Thyroid gland (tissue), 4 donors: ENCODE results near the gene DROSHA. TPM values are rescaled to one million over a fixed set of nuclear protein-coding genes. Genes with fewer than 3 reads are reported as not detected.
"Not testable (repeated sequence)": the region's sequence is repeated elsewhere in the genome, so short reads cannot be mapped to it uniquely, and the experiment has no call there.

ENCODE experiments used
- DNase-seq, 2 donors: peaks; one replicate each; pipeline ENCODE4 v3.0.0-alpha.2; 2019
- H3K27ac ChIP-seq, 3 donors: fragments of 200-600 bp; sonication (generic); 1 replicate in 2 of 3; 2 replicates in 1 of 3; pipeline ENCODE4 v1.5.1; 2016 to 2019; ENCODE audit warnings: mild to moderate bottlenecking in 1 of 3, moderate library complexity in 1 of 3
- H3K27me3 ChIP-seq: fragments of 200-600 bp; sonication (generic); one replicate; pipeline ENCODE4 v1.5.1; 2019
- H3K36me3 ChIP-seq, 2 donors: fragments of 200-600 bp; sonication (generic); one replicate each; pipeline ENCODE4 v1.5.1; 2016 to 2019
- H3K4me1 ChIP-seq, 2 donors: fragments of 200-600 bp; sonication (generic); one replicate each; pipeline ENCODE4 v1.5.1; 2017 to 2019
- H3K4me3 ChIP-seq, 3 donors: fragments of 200-600 bp; sonication (generic); replicated peaks in 1 of 3; 1 replicate in 2 of 3; 2 replicates in 1 of 3; pipeline ENCODE4 v1.5.1; 2016; ENCODE audit warnings: mild to moderate bottlenecking in 1 of 3
- H3K9me3 ChIP-seq: fragments of 200-600 bp; sonication (generic); one replicate; pipeline ENCODE4 v1.5.1; 2017
- CTCF ChIP-seq, 6 experiments: fragments of 200-600 bp in 3 of 6; fragments of 450-650 bp in 3 of 6; sonication (generic) in 3 of 6; IDR thresholded peaks; one replicate each; pipeline ENCODE4 v1.5.1; 2016 to 2019; ENCODE audit warnings: antibody characterized with exemption in 6 of 6, mild to moderate bottlenecking in 2 of 6, inconsistent platforms in 1 of 6, moderate library complexity in 1 of 6
- POLR2A ChIP-seq, 2 donors: fragments of 450-650 bp; IDR thresholded peaks; one replicate each; pipeline ENCODE4 v1.6.1; 2017; ENCODE audit warnings: antibody characterized with exemption in 2 of 2, mild to moderate bottlenecking in 2 of 2, moderate library complexity in 1 of 2
- WGBS, 2 donors: methylation state at CpG; one replicate each; pipeline ENCODE4 v1.1.5; 2017; 5-methylcytosine and 5-hydroxymethylcytosine counted together
- intact Hi-C: fragments of 100-400 bp; cut with DNase I; formaldehyde crosslinking; loops from one replicate; pipeline ENCODE4 v1.15.1; 2023
- total RNA-seq, 4 donors: library from RNA; depleted of rRNA; stranded (reverse); fragments of >200 nt; gene quantifications; one replicate each; pipeline ENCODE4 v1.2.3, GENCODE V29; 2016

Gene DROSHA
- total RNA-seq, 4 donors from 2014 or later: 45.6 to 52.3 (median 46.2) TPM

GRCh38 chr5:31401691-31402090, 130.2 kb downstream of the DROSHA start:
- H3K36me3 ChIP-seq: peaks cover 6 to 13% of the 10 kb centered on the region in 2 donors
- H3K9me3 ChIP-seq: no peaks in the 10 kb centered on the region
- H3K27me3 ChIP-seq: no peaks in the 10 kb centered on the region
- H3K4me1 ChIP-seq: no peaks in the 10 kb centered on the region
- no peak overlapping the region for H3K27ac ChIP-seq
- 79 to 89% methylated on average over 3 of the region's 3 CpGs for WGBS, 2 donors
- TF ChIP-seq POLR2A (IDR thresholded peaks at IDR 0.05): no peak
- TF ChIP-seq CTCF (IDR thresholded peaks at IDR 0.05): no peak
- H3K4me3 ChIP-seq: no peak overlapping the region
- intact Hi-C loops: no loop called here
- no peak for DNase-seq

- H3K27me3 ChIP-seq: no peaks in the 10 kb centered on the region
- intact Hi-C loops: no loop called here
- WGBS, 2 donors: 75 to 82% methylated on average over 11 of the region's 11 CpGs
These were observed 133.9 kb downstream of the DROSHA start for GRCh38 chr5:31397926-31398557.

GRCh38 chr5:31396611-31397295, 135.1 kb downstream of the DROSHA start:
- Histone ChIP-seq H3K27ac (no peak overlapping the region), H3K4me3 (no peak overlapping the region), H3K27me3 (no peaks in the 10 kb centered on the region), H3K9me3 (no peaks in the 10 kb centered on the region), H3K36me3 (peaks cover 0 to 3% of the 10 kb centered on the region in 2 donors), H3K4me1 (peaks cover 11 to 18% of the 10 kb centered on the region in 2 donors)
- intact Hi-C loops: no loop called here
- DNase-seq: no peak
- no peak for TF ChIP-seq CTCF (IDR thresholded peaks at IDR 0.05)
- TF ChIP-seq POLR2A (IDR thresholded peaks at IDR 0.05): no peak
- 59 to 62% methylated on average over 12 of the region's 12 CpGs for whole genome bisulfite sequencing, 2 donors

More at GRCh38 chr5:31397926-31398557, 133.9 kb downstream of the DROSHA start:
- TF ChIP-seq POLR2A (IDR thresholded peaks at IDR 0.05): no peak
- no peak for TF ChIP-seq CTCF (IDR thresholded peaks at IDR 0.05)
- DNase-seq: no peak
- Histone ChIP-seq H3K9me3 (no peaks in the 10 kb centered on the region), H3K27ac (no peak overlapping the region), H3K4me3 (no peak overlapping the region), H3K4me1 (peaks cover 4 to 9% of the 10 kb centered on the region in 2 donors), H3K36me3 (peaks cover 5 to 6% of the 10 kb centered on the region in 2 donors)

- H3K27me3 ChIP-seq, H3K9me3 ChIP-seq, H3K4me3 ChIP-seq, DNase-seq, H3K27ac ChIP-seq, intact Hi-C loops, H3K36me3 ChIP-seq: not testable (repeated sequence)
- peaks cover 11 to 18% of the 10 kb centered on the region in 2 donors for H3K4me1 ChIP-seq
- 90 to 93% methylated on average over 14 of the region's 14 CpGs for WGBS, 2 donors
These were observed 136.3 kb downstream of the DROSHA start for GRCh38 chr5:31395450-31396045.

GRCh38 chr5:31393126-31393525, 138.8 kb downstream of the DROSHA start:
- no peak overlapping the region for H3K27ac ChIP-seq
- no peak for TF ChIP-seq POLR2A (IDR thresholded peaks at IDR 0.05)
- no peak for TF ChIP-seq CTCF (IDR thresholded peaks at IDR 0.05)
- H3K27me3 ChIP-seq: no peaks in the 10 kb centered on the region
- 31 to 62% methylated on average over 6 of the region's 6 CpGs for WGBS, 2 donors
- no peak overlapping the region for H3K4me3 ChIP-seq
- peaks cover 11 to 18% of the 10 kb centered on the region in 2 donors for H3K4me1 ChIP-seq
- intact Hi-C loops: no loop called here
- H3K9me3 ChIP-seq: no peaks in the 10 kb centered on the region
- H3K36me3 ChIP-seq: no peaks in the 10 kb centered on the region
- DNase-seq: peak; percentile 82 to 83
